ENCODE measurements around the gene CAMLG. TPM values are rescaled to one million over a fixed set of nuclear protein-coding genes. Genes with fewer than 3 reads are reported as not detected.

CAMLG gene
- total and polyA plus RNA-seq, 2 experiments from 2014 or later, result 22.7 to 42.4 TPM

DNA sequence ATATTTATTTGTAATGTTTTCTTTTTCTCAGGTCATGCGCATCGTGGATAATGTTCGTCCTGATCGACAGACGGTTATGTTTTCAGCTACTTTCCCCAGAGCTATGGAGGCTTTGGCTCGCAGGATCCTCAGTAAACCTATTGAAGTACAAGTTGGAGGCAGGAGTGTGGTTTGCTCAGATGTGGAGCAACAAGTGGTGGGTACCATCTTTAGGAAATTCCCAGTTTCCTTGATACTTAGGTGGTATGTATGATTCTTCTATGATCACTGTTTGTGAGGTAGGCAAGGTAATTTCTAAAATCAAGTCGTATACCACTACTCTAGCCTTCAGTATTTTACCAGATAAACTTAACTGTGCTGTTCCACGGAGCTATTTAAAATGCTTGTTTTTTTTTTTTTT lies 56.5 kb downstream of the CAMLG start:
- peaks cover 67% of the 10 kb centered on the region for H3K36me3 ChIP-seq
- DNase-seq (ENCODE audit: low read depth in 1 of 2, low spot score in 1 of 2), result no peak
- no peaks in the 10 kb centered on the region for H3K4me1 ChIP-seq (ENCODE audit: low read depth)
- H3K4me3 ChIP-seq, result no peak overlapping the region
- TF ChIP-seq, protein P1, sequence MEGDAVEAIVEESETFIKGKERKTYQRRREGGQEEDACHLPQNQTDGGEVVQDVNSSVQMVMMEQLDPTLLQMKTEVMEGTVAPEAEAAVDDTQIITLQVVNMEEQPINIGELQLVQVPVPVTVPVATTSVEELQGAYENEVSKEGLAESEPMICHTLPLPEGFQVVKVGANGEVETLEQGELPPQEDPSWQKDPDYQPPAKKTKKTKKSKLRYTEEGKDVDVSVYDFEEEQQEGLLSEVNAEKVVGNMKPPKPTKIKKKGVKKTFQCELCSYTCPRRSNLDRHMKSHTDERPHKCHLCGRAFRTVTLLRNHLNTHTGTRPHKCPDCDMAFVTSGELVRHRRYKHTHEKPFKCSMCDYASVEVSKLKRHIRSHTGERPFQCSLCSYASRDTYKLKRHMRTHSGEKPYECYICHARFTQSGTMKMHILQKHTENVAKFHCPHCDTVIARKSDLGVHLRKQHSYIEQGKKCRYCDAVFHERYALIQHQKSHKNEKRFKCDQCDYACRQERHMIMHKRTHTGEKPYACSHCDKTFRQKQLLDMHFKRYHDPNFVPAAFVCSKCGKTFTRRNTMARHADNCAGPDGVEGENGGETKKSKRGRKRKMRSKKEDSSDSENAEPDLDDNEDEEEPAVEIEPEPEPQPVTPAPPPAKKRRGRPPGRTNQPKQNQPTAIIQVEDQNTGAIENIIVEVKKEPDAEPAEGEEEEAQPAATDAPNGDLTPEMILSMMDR (IDR thresholded peaks at IDR 0.05; ENCODE audit: low read depth, low read length), result no peak
- no peaks in the 10 kb centered on the region for H3K27me3 ChIP-seq
- no peaks in the 10 kb centered on the region for H3K9me3 ChIP-seq (ENCODE audit: low read depth)
- H3K27ac ChIP-seq, result no peak overlapping the region

DNA sequence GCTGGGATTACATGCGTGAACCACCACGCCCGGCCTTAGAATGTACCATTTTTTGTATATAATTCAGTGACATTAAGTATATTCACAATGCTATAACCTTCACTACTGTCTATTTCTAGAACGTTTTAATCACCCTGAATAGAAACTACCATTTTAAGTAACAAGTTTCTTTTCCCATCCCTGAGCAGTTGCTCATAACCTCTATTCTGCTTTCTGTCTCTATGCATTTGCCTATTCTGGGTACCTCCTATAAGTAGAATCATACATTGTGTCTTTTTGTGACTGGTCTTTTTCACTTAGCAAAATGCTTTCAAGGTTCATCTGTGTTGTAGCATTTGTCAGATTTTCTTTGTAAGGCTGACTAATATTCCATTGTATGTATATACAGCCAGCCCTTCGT lies 60.1 kb downstream of the CAMLG start:
- H3K4me1 ChIP-seq (ENCODE audit: low read depth), result no peaks in the 10 kb centered on the region
- H3K27ac ChIP-seq, result no peak overlapping the region
- no peaks in the 10 kb centered on the region for H3K27me3 ChIP-seq
- H3K4me3 ChIP-seq, result no peak overlapping the region
- TF ChIP-seq, protein P1 (IDR thresholded peaks at IDR 0.05; ENCODE audit: low read depth, low read length), result no peak
- H3K36me3 ChIP-seq, result peaks cover 34% of the 10 kb centered on the region
- no peaks in the 10 kb centered on the region for H3K9me3 ChIP-seq (ENCODE audit: low read depth)
- DNase-seq (ENCODE audit: low read depth in 1 of 2, low spot score in 1 of 2), result no peak

Other genes with a start within 250 kb of the CAMLG start
- gene JADE2, start 212.9 kb upstream of the CAMLG start, total RNA-seq, result 12.9 and 17.8 TPM in 2 replicates
- 2.8 and 11.3 TPM in 2 replicates for gene JADE2, start 212.9 kb upstream of the CAMLG start, polyA plus RNA-seq
- gene SAR1B, start 105.7 kb upstream of the CAMLG start, total RNA-seq, result 53.6 and 60.2 TPM in 2 replicates
- 40.5 and 45.5 TPM in 2 replicates for gene SAR1B, start 105.7 kb upstream of the CAMLG start, polyA plus RNA-seq
- gene SEC24A, start 89.8 kb upstream of the CAMLG start, total RNA-seq, result 9.3 and 9.9 TPM in 2 replicates
- 9.8 and 11.6 TPM in 2 replicates for gene SEC24A, start 89.8 kb upstream of the CAMLG start, polyA plus RNA-seq
- 16.1 and 25.9 TPM in 2 replicates for gene DDX46, start 20.2 kb downstream of the CAMLG start, total RNA-seq
- gene DDX46, start 20.2 kb downstream of the CAMLG start, polyA plus RNA-seq, result 20.0 and 24.2 TPM in 2 replicates
- 57.4 and 57.9 TPM in 2 replicates for gene C5orf24, start 107.4 kb downstream of the CAMLG start, total RNA-seq
- 49.5 and 62.5 TPM in 2 replicates for gene C5orf24, start 107.4 kb downstream of the CAMLG start, polyA plus RNA-seq
- 184 and 200 TPM in 2 replicates for gene TXNDC15, start 135.8 kb downstream of the CAMLG start, total RNA-seq
- gene TXNDC15, start 135.8 kb downstream of the CAMLG start, polyA plus RNA-seq, result 69.4 and 73.5 TPM in 2 replicates
- gene PCBD2, start 166.6 kb downstream of the CAMLG start, total RNA-seq, result 6.4 and 9.8 TPM in 2 replicates
- gene PCBD2, start 166.6 kb downstream of the CAMLG start, polyA plus RNA-seq, result 13.0 and 15.3 TPM in 2 replicates
- 0.07 TPM in 1 of 2 replicates, not detected in the other for gene CATSPER3, start 229.4 kb downstream of the CAMLG start, total RNA-seq
- gene CATSPER3, start 229.4 kb downstream of the CAMLG start, polyA plus RNA-seq, result 0.26 and 1.6 TPM in 2 replicates